Right lobe of liver (tissue), 6 donors: ENCODE measurements around the gene ARL15. TPM values are rescaled to one million over a fixed set of nuclear protein-coding genes. Genes with fewer than 3 reads are reported as not detected.
A peak's percentile ranks its signal among the peaks of the same experiment; 100 is the strongest.

ENCODE experiments used
- ATAC-seq, 4 donors: fragments of 200-7000 bp; cut with Tn5 transposase; one replicate each; pipeline ENCODE4 v1.9.1; 2020; ENCODE audit warnings: mild to moderate bottlenecking in 4 of 4, moderate library complexity in 4 of 4
- DNase-seq, 3 donors: peaks; one replicate each; pipeline ENCODE4 v3.0.0-alpha.2; 2020
- H3K27ac ChIP-seq, 3 donors: fragments of 200-600 bp; one replicate each; pipeline ENCODE4 v1.8.0; 2022
- H3K27me3 ChIP-seq, 2 donors: fragments of 200-600 bp; one replicate each; pipeline ENCODE4 v1.8.0; 2022
- H3K36me3 ChIP-seq, 4 donors: fragments of 200-600 bp; sonication (generic) in 1 of 4; one replicate each; pipeline versions ENCODE4 v1.5.1 to v1.8.0; 2017 to 2022; ENCODE audit warnings: control low read depth in 1 of 4
- H3K4me1 ChIP-seq, 4 donors: fragments of 200-600 bp; sonication (generic) in 1 of 4; one replicate each; pipeline versions ENCODE4 v1.5.1 to v1.8.0; 2017 to 2022; ENCODE audit warnings: control low read depth in 1 of 4
- H3K4me3 ChIP-seq, 3 donors: fragments of 200-600 bp; one replicate each; pipeline ENCODE4 v1.8.0; 2022
- H3K9me3 ChIP-seq, 4 donors: fragments of 200-600 bp; sonication (generic) in 1 of 4; one replicate each; pipeline versions ENCODE4 v1.5.1 to v1.8.0; 2017 to 2022; ENCODE audit warnings: control low read depth in 1 of 4
- POLR2A ChIP-seq: fragments of 450-650 bp; IDR thresholded peaks from one replicate; pipeline ENCODE4 v1.6.1; 2017; ENCODE audit warnings: antibody characterized with exemption, mild to moderate bottlenecking
- WGBS: methylation state at CpG from one replicate; pipeline ENCODE4 v1.1.6; 2018; ENCODE audit warnings: low coverage, low lambda C conversion rate; ENCODE audit not compliant: insufficient coverage; ENCODE audit errors: missing lambda C conversion rate; 5-methylcytosine and 5-hydroxymethylcytosine counted together
- intact Hi-C, 2 donors: fragments of 100-400 bp; cut with DNase I; formaldehyde crosslinking; loops; one replicate each; pipeline versions ENCODE4 v1.11.2 to v1.14.1; 2022
- total RNA-seq, 6 experiments: library from RNA; depleted of rRNA in 2 of 6; stranded (reverse); fragments of >200 nt in 2 of 6; fragmentation: NEBNext Ultra II Directional in 3 of 6; extraction: Animal tissue kit (Norgen Biotek cat#: 25700) in 3 of 6; gene quantifications; one replicate each; pipeline versions ENCODE4 v1.1.0 to v1.2.4, GENCODE V29; 2016 to 2023
- TF ChIP-seq, protein P1 (sequence below), 4 donors: fragments of 200-600 bp in 3 of 4; fragments of 450-650 bp in 1 of 4; IDR thresholded peaks; one replicate each; pipeline versions ENCODE4 v1.5.1 to v1.8.0; 2016 to 2022; ENCODE audit warnings: antibody characterized with exemption in 4 of 4, mild to moderate bottlenecking in 2 of 4
- donor health status: DM: no; HTN: yes; CAD: no.
- donor health status: DM: no; HTN: no; CAD: no.
- donor health status: DM: no; HTN: no; CAD: no.
- donor health status: DM: no; HTN: yes; CAD: no.
- donor health status: DM: no; HTN: yes; CAD: no.

ARL15 gene
- total RNA-seq, 6 experiments from 2014 or later: 6.3 to 16.5 (median 9.6) TPM

DNA sequence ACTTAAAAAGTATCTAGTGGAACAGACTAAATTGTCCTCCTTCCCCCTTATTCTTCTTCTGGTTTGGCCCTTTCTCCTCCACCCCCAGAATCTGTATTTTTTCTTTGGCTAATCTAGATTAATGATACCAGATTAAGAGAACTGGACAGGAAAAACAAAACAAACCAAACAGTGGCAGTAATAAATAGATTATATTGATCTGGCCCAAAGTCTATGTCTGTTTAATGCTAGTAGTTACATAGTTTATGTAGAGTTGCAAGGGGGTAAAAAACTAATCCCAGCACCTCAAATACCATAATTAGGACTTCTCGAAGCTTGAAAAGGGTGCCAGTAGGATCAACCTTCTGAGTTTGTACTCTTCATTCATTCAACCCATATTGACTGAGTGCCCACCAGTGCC, 104.5 kb downstream of the ARL15 start:
- 33% methylated on average over 1 of the region's 1 CpG for WGBS
- H3K36me3 ChIP-seq: no peaks in the 10 kb centered on the region
- peak overlapping the region in 1 of 3 donors; percentile 27 for H3K27ac ChIP-seq
- TF ChIP-seq, protein P1, sequence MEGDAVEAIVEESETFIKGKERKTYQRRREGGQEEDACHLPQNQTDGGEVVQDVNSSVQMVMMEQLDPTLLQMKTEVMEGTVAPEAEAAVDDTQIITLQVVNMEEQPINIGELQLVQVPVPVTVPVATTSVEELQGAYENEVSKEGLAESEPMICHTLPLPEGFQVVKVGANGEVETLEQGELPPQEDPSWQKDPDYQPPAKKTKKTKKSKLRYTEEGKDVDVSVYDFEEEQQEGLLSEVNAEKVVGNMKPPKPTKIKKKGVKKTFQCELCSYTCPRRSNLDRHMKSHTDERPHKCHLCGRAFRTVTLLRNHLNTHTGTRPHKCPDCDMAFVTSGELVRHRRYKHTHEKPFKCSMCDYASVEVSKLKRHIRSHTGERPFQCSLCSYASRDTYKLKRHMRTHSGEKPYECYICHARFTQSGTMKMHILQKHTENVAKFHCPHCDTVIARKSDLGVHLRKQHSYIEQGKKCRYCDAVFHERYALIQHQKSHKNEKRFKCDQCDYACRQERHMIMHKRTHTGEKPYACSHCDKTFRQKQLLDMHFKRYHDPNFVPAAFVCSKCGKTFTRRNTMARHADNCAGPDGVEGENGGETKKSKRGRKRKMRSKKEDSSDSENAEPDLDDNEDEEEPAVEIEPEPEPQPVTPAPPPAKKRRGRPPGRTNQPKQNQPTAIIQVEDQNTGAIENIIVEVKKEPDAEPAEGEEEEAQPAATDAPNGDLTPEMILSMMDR (IDR thresholded peaks at IDR 0.05): no peak
- TF ChIP-seq POLR2A: no peak
- no peaks in the 10 kb centered on the region for H3K9me3 ChIP-seq
- no peaks in the 10 kb centered on the region for H3K27me3 ChIP-seq
- DNase-seq (no peak), ATAC-seq (peak in 2 of 4 donors; percentile 42 to 55)
- H3K4me1 ChIP-seq: no peaks in the 10 kb centered on the region
- no peak overlapping the region for H3K4me3 ChIP-seq
- intact Hi-C loops: no loop called here

DNA sequence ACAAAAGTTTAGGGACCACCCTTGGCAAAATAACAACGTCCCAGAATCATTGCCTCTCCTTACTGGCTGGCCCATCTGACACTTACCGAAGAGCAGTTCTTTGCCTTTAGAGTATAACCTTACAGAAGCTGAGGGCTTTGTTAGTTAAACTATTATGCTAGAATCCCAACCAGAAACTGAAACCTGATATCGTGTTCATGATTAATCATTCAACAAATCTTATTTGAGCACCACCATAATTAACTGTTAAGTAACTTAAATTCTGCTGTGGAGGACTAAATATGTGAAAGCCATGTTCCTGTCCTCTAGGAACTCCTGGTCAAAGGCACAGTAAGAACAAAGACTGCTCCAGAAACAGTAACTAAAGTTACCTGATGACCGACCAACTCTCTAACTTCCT, 104.9 kb downstream of the ARL15 start:
- Histone ChIP-seq H3K4me3 (no peak overlapping the region), H3K9me3 (no peaks in the 10 kb centered on the region), H3K27me3 (no peaks in the 10 kb centered on the region), H3K36me3 (no peaks in the 10 kb centered on the region), H3K4me1 (no peaks in the 10 kb centered on the region), H3K27ac (peak overlapping the region in 1 of 3 donors; percentile 27)
- intact Hi-C loops: no loop called here
- TF ChIP-seq POLR2A: no peak
- TF ChIP-seq, protein P1 (IDR thresholded peaks at IDR 0.05): no peak
- ATAC-seq (peak; percentile 42 to 87 (median 56)), DNase-seq (no peak)
- 34% methylated on average over 4 of the region's 4 CpGs for WGBS

DNA sequence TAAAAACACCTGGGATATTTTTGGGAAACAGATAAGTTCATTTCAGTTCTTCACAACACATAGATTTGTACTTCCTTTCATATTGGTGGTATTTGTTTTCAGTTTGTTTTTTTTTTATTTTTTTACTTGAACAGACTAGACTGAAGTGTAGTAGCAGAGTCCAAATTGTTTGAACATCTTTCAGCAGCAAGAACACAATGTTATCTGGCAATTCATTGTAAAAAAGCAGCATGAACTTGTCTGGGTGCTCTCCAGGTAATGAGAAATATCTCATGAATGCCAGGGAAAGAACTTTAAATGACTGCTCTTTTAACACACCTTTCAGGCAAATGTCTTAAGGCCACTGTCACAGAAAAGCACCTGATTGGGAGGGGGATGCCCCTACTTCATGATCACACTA, 113.4 kb downstream of the ARL15 start:
- H3K36me3 ChIP-seq: no peaks in the 10 kb centered on the region
- DNase-seq: no peak
- no peak overlapping the region for H3K27ac ChIP-seq
- no peaks in the 10 kb centered on the region for H3K9me3 ChIP-seq
- intact Hi-C loops: no loop called here
- ATAC-seq: peak in 3 of 4 donors; percentile 48 to 59 (median 56)
- peaks cover 0 to 6% (median 0%) of the 10 kb centered on the region in 4 donors for H3K4me1 ChIP-seq
- H3K4me3 ChIP-seq: no peak overlapping the region
- no peaks in the 10 kb centered on the region for H3K27me3 ChIP-seq
- TF ChIP-seq, protein P1 (IDR thresholded peaks at IDR 0.05): no peak
- TF ChIP-seq POLR2A: no peak

DNA sequence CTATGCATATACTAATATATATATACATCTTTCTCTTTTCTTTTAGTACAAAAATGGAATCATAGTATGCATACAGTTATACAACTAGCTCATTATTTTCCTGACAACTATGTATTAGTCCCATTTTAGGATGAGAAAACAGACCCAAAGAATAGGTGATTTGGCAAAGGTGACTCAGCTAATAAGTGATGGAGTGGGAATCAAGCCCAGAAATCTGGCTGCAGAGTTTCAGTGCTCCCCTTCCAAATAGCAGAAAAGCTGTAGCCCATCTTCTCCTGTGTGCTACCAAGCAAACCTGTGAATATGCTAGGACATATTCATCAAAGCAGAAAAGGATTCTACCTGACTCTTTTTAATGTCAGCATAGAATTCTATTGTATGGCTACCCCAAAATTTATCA, 114.7 kb downstream of the ARL15 start:
- DNase-seq: no peak
- H3K4me1 ChIP-seq: peaks cover 0 to 6% (median 0%) of the 10 kb centered on the region in 4 donors
- no peaks in the 10 kb centered on the region for H3K9me3 ChIP-seq
- TF ChIP-seq POLR2A: no peak
- TF ChIP-seq, protein P1 (IDR thresholded peaks at IDR 0.05): no peak
- intact Hi-C loops: no loop called here
- H3K36me3 ChIP-seq: no peaks in the 10 kb centered on the region
- no peak overlapping the region for H3K27ac ChIP-seq
- ATAC-seq: peak in 2 of 4 donors; percentile 37 to 50
- no peak overlapping the region for H3K4me3 ChIP-seq
- no peaks in the 10 kb centered on the region for H3K27me3 ChIP-seq

DNA sequence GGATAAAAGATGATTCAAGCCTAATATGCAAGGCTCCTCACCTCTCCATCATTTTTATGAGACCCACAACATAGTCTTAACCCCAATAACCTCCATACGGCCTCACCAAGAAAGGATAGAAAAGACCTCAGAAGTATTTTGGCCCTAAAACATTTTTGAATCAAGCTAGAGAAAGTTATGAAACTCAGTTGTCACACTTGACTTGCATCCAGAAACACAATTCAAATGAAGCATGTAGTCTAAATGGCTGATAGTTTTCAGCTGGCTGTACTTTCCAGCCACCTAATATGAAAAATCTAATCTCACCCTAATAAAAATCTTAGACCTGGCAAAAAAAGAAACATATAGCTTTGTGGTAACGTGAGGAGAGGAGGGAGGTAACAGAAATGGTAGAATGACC, 116.1 kb downstream of the ARL15 start:
- H3K9me3 ChIP-seq: no peaks in the 10 kb centered on the region
- no peaks in the 10 kb centered on the region for H3K27me3 ChIP-seq
- peaks cover 0 to 6% (median 0%) of the 10 kb centered on the region in 4 donors for H3K4me1 ChIP-seq
- WGBS: 83% methylated on average over 2 of the region's 2 CpGs
- TF ChIP-seq POLR2A: no peak
- TF ChIP-seq, protein P1 (IDR thresholded peaks at IDR 0.05): no peak
- intact Hi-C loops: no loop called here
- DNase-seq (no peak), ATAC-seq (no peak)
- H3K4me3 ChIP-seq: no peak overlapping the region
- no peak overlapping the region for H3K27ac ChIP-seq
- no peaks in the 10 kb centered on the region for H3K36me3 ChIP-seq
